ENCODE measurements around the gene ZNF487. TPM values are rescaled to one million over a fixed set of nuclear protein-coding genes. Genes with fewer than 3 reads are reported as not detected.

Gene ZNF487
- total and polyA plus RNA-seq, 2 of the 13 experiments (the other 11 are each of a cell fraction or from before 2014, with no cell fraction given): 7.4 to 8.8 TPM

DNA sequence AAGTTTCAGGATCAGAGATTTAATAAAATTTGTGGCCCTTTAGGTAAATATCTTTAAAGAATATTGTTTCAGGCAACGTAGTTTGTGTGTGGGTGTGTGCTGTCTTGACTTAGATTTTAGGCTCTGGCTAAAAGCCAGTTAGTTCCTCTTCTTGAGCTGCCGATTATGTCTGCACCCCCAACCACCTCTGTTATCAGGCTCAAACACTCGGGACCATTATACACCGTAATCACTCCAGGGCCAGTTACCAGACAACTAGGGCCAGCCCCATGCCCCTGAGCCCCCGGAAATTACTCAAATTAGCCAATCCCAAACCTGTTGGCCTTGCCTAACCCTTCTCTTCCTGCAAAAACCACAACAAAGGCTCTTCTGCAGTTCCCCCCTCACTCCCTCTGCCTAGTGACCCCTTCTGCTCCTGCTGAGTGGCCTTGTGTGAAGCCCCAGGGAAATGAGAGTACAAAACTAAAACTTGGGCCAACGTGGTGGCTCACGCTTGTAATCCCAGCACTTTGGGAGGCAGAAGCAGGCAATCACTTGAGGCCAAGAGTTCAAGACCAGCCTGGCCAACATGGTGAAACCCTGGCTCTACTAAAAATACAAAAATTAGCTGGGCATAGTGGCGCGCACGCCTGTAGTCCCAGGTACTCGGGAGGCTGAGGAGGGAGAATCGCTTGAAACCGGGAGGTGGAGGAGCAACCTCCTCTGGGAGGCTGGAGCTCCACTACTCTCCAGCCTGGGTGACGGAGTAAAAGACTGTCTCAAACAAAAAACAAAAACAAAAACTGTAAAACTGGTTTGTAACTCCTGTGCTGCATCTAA, 18.8 kb upstream of the ZNF487 start (continued):
- TF ChIP-seq, protein P1, sequence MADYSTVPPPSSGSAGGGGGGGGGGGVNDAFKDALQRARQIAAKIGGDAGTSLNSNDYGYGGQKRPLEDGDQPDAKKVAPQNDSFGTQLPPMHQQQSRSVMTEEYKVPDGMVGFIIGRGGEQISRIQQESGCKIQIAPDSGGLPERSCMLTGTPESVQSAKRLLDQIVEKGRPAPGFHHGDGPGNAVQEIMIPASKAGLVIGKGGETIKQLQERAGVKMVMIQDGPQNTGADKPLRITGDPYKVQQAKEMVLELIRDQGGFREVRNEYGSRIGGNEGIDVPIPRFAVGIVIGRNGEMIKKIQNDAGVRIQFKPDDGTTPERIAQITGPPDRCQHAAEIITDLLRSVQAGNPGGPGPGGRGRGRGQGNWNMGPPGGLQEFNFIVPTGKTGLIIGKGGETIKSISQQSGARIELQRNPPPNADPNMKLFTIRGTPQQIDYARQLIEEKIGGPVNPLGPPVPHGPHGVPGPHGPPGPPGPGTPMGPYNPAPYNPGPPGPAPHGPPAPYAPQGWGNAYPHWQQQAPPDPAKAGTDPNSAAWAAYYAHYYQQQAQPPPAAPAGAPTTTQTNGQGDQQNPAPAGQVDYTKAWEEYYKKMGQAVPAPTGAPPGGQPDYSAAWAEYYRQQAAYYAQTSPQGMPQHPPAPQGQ (CRISPR knock-in tag; IDR thresholded peaks at IDR 0.05; ENCODE audit: borderline replicate concordance): no peak
- no peak for TF ChIP-seq ZC3H13 (CRISPR knock-in tag; IDR thresholded peaks at IDR 0.05)
- TF ChIP-seq JUN (CRISPR knock-in tag; IDR thresholded peaks at IDR 0.05): no peak
- TF ChIP-seq, protein P2, sequence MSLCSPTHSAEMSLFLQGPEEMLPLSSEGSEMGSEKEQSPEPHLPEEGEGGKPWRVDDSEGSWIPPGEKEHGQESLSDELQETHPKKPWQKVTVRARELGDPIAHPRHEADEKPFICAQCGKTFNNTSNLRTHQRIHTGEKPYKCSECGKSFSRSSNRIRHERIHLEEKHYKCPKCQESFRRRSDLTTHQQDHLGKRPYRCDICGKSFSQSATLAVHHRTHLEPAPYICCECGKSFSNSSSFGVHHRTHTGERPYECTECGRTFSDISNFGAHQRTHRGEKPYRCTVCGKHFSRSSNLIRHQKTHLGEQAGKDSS (CRISPR knock-in tag; IDR thresholded peaks at IDR 0.05; ENCODE audit: borderline replicate concordance, low read depth): no peak
- TF ChIP-seq, protein P3, sequence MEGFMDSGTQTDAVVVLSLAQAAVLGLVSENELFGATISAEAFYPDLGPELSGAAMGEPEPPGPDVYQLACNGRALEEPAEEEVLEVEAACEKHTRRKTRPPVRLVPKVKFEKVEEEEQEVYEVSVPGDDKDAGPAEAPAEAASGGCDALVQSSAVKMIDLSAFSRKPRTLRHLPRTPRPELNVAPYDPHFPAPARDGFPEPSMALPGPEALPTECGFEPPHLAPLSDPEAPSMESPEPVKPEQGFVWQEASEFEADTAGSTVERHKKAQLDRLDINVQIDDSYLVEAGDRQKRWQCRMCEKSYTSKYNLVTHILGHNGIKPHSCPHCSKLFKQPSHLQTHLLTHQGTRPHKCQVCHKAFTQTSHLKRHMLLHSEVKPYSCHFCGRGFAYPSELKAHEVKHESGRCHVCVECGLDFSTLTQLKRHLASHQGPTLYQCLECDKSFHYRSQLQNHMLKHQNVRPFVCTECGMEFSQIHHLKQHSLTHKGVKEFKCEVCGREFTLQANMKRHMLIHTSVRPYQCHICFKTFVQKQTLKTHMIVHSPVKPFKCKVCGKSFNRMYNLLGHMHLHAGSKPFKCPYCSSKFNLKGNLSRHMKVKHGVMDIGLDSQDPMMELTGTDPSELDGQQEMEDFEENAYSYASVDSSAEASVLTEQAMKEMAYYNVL (CRISPR knock-in tag; IDR thresholded peaks at IDR 0.05; ENCODE audit: borderline replicate concordance): no peak
- peak; percentile 32 for TF ChIP-seq SKI (IDR thresholded peaks at IDR 0.05; ENCODE audit: partially characterized antibody)
- peak; percentile 66 for TF ChIP-seq FOSL2 (CRISPR knock-in tag; IDR thresholded peaks at IDR 0.05)
- no peak for TF ChIP-seq ZNF260 (CRISPR knock-in tag; IDR thresholded peaks at IDR 0.05; ENCODE audit: borderline replicate concordance, low read depth)
- TF ChIP-seq ZNF484 (CRISPR knock-in tag; IDR thresholded peaks at IDR 0.05; ENCODE audit: borderline replicate concordance, low read depth): no peak
- TF ChIP-seq, protein P4, sequence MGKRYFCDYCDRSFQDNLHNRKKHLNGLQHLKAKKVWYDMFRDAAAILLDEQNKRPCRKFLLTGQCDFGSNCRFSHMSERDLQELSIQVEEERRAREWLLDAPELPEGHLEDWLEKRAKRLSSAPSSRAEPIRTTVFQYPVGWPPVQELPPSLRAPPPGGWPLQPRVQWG (CRISPR knock-in tag; IDR thresholded peaks at IDR 0.05; ENCODE audit: borderline replicate concordance, low read depth): no peak
- no peak for TF ChIP-seq DNMT3B (CRISPR knock-in tag; conservative IDR thresholded peaks at IDR 0.05)
- TF ChIP-seq, protein P5, sequence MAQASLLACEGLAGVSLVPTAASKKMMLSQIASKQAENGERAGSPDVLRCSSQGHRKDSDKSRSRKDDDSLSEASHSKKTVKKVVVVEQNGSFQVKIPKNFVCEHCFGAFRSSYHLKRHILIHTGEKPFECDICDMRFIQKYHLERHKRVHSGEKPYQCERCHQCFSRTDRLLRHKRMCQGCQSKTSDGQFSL (CRISPR knock-in tag; IDR thresholded peaks at IDR 0.05): no peak
- no peak for TF ChIP-seq ZNF136 (CRISPR knock-in tag; IDR thresholded peaks at IDR 0.05; ENCODE audit: low read depth)
- TF ChIP-seq MTA1 (CRISPR knock-in tag; IDR thresholded peaks at IDR 0.05; ENCODE audit: borderline replicate concordance): no peak
- no peak for TF ChIP-seq ONECUT2 (CRISPR knock-in tag; IDR thresholded peaks at IDR 0.05)
- no peak for TF ChIP-seq ZIK1 (CRISPR knock-in tag; IDR thresholded peaks at IDR 0.05; ENCODE audit: borderline replicate concordance, low read depth)
- TF ChIP-seq, protein P6, sequence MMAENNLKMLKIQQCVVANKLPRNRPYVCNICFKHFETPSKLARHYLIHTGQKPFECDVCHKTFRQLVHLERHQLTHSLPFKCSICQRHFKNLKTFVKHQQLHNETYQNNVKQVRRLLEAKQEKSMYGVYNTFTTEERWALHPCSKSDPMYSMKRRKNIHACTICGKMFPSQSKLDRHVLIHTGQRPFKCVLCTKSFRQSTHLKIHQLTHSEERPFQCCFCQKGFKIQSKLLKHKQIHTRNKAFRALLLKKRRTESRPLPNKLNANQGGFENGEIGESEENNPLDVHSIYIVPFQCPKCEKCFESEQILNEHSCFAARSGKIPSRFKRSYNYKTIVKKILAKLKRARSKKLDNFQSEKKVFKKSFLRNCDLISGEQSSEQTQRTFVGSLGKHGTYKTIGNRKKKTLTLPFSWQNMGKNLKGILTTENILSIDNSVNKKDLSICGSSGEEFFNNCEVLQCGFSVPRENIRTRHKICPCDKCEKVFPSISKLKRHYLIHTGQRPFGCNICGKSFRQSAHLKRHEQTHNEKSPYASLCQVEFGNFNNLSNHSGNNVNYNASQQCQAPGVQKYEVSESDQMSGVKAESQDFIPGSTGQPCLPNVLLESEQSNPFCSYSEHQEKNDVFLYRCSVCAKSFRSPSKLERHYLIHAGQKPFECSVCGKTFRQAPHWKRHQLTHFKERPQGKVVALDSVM (CRISPR knock-in tag; IDR thresholded peaks at IDR 0.05): 0 out of 2 replicates have a peak, but pooled peaks have one; percentile 33
- TF ChIP-seq ZEB1 (IDR thresholded peaks at IDR 0.05; ENCODE audit: insufficient replicate concordance, low read depth): no peak

Data from HepG2 (cell line).